A549 treated with RU486 at 1 μM for 4 hours (cell line): ENCODE measurements around the gene AUP1. TPM values are rescaled to one million over a fixed set of nuclear protein-coding genes. Genes with fewer than 3 reads are reported as not detected.

ENCODE experiments used
- total RNA-seq: library from RNA; stranded (reverse); fragments of 200-300 nt; extraction: Qiagen RNA extraction; gene quantifications from 5 replicates; pipeline ENCODE4 v1.2.3, GENCODE V29; 2022; ENCODE audit warnings: low read depth

The AUP1 gene, protein sequence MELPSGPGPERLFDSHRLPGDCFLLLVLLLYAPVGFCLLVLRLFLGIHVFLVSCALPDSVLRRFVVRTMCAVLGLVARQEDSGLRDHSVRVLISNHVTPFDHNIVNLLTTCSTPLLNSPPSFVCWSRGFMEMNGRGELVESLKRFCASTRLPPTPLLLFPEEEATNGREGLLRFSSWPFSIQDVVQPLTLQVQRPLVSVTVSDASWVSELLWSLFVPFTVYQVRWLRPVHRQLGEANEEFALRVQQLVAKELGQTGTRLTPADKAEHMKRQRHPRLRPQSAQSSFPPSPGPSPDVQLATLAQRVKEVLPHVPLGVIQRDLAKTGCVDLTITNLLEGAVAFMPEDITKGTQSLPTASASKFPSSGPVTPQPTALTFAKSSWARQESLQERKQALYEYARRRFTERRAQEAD
- total RNA-seq = 182 to 257 TPM (median 240 TPM) in 5 replicates

DNA sequence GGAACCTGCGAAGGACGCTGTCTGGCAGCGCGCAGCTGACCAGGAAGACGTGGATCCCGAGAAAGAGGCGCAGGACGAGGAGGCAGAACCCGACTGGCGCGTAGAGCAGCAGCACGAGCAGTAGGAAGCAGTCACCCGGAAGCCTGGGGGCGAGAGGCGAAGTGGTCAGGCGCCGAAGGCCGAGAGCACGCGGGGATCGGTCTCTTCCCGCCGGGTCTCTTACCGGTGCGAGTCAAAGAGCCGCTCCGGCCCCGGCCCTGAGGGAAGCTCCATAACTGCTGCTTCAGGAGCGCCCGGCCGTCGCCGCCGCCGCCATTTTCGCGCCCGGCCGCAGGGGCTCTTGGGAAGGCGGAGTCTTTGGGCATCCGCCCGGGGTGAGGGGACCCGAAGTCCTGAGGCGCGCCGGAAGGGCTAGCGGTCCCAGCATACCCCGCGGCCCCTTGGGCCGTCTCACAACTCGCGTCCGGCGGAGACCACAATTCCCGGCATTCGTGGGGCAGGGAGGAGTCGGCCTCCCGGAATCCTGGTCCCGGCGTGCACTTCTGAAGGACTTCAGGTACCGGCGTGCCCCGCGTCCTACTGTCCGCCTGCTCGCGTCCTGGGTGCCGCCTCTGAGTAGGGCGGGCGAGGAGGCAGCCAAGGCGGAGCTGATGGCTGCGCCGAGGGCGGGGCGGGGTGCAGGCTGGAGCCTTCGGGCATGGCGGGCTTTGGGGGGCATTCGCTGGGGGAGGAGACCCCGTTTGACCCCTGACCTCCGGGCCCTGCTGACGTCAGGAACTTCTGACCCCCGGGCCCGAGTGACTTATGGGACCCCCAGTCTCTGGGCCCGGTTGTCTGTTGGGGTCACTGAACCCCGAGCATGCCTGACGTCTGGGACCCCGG is at the start of gene AUP1, which contains the start of gene HTRA2:
AUP1 (minus strand) TSS at position 350 of the 882 bp plus-strand sequence; CDS start at position 273, 77 bp downstream.
HTRA2 (plus strand) TSS at position 577 of the 882 bp plus-strand sequence; CDS start at position 651, 74 bp downstream.

DNA sequence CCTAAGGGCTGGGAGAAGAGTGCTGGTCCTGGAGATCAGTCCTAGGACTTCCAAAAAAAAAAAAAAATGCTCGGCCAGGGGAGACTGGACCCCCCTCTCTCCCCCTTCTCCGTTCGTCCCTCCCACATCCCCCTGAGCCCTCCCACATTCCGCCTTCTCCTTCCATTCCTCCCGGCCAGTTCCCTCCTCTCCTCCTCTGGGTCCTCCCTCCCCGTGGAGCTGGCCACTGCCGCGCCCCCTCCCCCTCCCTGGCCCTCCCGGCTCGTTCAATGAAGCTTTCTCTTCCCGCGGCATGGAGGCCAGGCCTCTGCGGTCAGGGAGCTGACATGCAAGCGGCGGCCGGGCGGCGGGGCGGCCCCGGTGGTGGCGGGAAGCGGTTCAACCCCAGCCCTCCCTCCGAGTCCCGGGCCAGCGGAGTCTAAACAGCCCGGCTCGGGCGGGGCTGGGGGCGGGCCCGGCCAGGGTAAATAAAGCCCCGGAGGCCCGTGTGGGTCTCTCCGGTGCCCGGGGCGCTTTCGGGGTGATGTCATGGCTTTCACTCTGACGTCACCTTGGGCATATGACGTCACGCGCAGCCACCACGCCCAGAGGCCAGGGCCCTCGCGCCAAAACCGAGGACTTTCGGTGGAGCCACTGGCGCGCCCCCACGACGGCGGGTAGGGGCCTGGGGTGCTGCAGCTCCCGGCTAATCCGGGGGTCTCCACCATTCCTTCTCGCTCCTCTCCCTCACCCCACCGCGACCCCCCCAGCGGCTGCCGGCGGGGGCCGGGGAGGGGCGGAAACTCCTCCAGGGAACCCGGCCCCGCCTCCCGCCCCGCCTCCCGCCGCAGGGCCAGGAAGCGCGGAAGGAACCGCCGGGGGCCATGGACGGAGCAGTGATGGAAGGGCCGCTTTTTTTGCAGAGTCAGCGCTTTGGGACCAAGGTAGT is 24.6 kb upstream of the AUP1 start, which contains the start of the genes DOK1 and LOXL3:
DOK1 (plus strand) TSS at position 829 of the 928 bp plus-strand sequence; CDS start at position 864, 35 bp downstream.
LOXL3 (minus strand) TSS at position 51 of the 928 bp plus-strand sequence. CDS start 1,308 bp downstream, outside the sequence.

DNA sequence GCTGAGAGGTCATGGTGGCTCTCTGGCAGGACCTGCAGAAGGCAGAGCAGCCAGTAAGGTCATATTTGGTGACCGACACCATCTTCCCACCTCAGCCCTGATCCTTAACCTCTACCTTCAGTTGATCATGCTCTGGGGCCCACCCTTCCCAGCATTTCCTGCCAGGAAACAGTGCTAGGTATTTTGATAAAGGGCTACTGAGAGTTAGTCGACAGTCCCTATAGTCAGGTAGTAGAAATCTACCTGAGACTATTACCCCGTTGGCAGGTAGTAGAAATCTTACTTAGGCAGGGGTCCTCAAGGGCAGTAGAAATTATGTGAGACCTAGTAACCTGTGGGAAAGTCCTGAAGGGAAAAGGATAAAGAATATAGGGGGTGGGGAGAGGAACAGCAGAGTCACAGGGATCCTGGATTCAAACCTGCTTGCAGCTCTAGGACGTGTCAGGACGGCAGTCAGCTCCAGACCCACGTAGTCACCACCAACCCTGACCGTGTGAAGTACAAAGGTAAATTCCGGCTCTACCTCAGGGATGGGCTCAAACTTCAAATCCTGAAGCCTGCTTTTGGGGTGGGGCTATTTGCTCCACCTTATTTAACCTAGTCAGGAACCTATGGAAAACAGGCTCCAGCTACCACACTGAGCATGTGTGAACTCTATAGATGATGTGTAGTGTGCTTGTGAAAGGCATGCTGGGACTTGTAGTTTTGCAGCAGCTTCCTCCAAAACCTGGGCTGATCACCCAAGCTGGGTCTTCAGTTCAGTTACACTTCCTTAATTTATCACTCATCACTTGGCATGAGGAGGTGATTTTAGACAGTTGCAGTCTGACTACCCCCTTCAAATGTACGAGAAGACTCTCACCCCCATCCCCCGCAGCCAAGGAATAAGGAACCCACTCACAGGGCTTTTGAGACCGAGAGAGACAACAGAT is 3.5 kb downstream of the AUP1 start, which contains the start of gene DQX1:
DQX1 (minus strand) TSS at position 515 of the 932 bp plus-strand sequence; CDS start at position 13, 502 bp downstream.

DNA sequence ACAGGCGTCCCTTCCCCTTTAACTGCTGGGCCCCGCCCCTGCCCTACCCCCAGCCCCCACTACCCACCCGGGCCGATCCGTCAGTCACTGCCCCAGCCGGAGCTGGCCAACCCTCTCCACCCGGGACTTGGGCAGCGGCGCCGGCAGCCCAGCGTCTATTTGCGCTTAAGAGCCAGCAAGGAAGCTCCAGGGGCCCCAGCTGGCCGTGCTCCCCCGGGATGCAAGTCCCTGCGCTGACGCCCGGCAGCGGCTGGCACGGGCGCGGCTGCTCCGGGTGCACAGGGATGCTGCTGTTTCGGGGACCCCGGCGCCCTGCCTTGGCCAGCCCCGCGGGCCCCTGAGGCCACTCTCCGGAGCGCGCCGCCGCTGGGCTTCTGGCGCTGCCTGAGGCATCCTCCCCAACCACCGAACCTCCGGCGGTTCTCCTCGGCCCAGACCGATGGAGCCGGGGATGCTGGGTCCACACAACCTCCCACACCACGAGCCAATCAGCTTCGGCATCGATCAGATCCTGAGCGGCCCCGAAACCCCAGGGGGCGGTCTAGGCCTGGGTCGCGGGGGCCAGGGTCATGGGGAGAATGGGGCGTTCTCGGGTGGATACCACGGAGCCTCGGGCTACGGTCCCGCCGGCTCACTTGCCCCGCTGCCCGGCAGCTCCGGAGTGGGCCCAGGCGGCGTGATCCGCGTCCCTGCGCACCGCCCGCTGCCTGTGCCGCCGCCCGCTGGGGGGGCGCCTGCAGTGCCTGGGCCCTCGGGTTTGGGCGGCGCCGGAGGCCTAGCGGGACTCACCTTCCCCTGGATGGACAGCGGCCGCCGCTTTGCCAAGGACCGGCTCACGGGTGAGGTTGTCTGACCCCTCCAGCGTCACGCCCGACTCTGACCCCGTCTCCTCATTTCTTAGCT is 14.9 kb downstream of the AUP1 start, which contains the start of gene TLX2:
TLX2 (plus strand) TSS at position 83 of the 903 bp plus-strand sequence; CDS start at position 440, 357 bp downstream.

DNA sequence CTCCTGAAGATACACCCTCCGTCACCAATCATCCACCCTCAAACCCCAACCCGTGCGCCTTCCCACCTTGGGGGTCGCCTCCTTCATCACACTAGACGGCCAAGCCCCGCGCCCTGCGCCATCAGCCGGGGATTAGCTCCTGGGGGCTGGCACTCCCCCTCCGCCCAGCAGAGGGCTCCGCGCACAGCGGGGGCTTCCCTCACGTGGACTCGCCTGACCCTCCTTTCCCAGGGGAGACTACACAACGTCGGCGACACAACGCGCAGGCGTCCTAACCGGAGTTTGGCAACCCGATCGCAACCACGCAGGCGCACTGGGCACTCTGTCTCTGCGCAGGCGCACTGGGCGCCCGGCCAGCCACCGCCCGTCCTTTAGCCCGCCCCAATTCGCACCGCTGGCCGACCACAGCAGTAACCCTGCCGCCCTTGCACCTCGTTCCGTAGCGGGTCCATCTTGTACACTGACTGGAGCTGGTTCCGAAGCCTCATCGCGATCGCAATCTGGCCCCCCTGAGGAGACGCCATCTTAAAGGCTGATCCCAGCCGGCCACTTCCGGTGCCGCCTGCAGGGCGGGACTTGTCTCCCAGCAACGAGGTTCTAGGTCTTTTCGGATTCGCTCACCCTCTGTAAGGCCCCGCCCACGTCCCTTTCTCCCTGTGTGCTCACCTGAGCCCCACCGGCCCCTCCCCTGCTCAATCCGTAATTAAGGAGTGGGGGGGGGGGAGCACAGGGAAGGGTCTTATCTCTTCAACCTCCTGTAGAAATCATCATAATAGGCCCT is 22.2 kb downstream of the AUP1 start, which contains the start of gene PCGF1:
PCGF1 (minus strand) TSS at position 551 of the 781 bp plus-strand sequence; CDS start at position 524, 27 bp downstream.

DNA sequence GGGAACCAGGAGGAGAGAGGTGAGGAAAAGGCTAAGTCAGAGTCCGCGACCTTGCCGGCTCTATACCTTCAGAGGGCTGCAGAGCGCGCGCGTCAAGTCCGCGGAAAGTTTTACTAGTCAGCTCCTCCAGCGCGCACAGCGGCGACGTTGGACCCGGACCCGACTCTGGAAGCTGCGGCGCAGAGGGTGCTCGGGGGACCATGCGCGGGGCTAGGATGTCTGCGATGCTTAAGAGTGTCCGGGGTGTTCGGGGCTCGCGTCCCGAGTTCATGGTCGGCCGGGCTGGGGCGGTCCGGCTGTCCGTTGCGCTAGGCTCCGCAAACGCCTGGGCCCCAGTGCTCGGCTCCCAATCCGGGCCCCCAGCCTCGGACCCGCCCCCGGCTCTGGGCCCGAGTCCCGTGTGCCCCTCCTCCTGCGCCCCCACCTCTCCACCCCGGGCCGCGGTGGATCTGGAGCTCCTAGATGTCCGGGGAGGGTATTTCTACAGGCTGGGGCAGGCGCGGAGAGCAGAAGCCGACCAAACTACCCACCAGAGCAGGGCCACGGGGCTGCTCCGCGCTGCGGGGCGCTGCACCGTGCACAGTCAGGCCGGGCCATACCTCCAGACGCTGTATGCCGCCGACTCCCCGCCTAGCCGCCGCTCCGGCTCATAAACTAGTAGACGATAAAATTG is 30.1 kb downstream of the AUP1 start, which contains the start of gene LBX2:
LBX2 (minus strand) TSS at position 337 of the 673 bp plus-strand sequence; CDS start at position 271, 66 bp downstream.

DNA sequence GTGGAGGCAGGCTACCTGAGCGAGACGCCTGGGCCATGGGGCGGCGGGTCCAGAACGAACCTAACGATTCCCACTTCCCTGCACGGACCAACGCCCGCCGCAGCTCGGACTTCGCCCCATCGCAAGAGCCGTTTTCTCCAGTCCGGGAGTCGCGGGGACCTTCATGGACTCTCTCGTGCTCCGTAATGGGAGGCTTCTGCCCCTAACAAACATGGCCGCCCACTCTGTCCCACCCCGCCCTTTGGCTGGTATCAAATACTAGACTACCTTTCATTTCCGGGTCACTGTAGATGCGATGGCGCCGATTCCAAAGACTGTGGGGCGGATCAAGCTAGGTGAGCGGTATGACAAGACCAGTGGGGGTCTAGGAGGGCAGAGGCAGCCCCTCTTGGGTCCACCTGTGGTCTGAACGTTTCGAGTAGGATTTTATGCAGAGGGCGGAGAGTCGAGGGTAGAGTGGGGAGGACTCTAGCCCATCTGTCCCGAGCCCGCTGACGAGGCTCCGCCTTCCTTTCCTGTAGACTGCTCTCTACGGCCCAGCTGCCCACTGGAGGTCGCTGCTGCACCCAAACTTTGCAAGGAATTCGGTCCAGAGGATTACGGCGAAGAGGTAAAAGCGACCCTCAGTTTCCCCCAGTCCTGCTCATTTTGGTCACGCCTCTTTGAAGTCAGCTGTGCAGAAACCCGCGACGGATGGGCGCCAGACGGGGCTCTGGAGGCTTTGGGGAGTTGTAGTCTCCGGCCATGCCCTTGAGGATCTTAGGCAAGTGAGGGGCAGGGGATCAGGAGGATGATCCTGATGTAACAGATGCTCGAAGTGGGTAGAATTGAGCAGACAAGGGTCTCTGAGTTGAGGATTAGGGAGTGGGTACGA is 46.5 kb downstream of the AUP1 start, which contains the start of the genes CCDC142 and TTC31:
CCDC142 (minus strand) TSS at position 198 of the 874 bp plus-strand sequence; CDS start at position 37, 161 bp downstream.
TTC31 (plus strand) TSS at position 281 of the 874 bp plus-strand sequence; CDS start at position 296, 15 bp downstream.

Other genes starting within 250 kb of the AUP1 start
- gene SLC4A5, start 186.3 kb downstream of the AUP1 start, total RNA-seq = 0.17 to 0.68 TPM (median 0.43 TPM) in 5 replicates
- 104 to 150 TPM (median 150 TPM) in 5 replicates for gene DCTN1, start 149.4 kb downstream of the AUP1 start, total RNA-seq
- 1.9 to 3.5 TPM (median 3.2 TPM) in 5 replicates for gene C2orf81, start 108.1 kb downstream of the AUP1 start, total RNA-seq
- 68.3 to 88.0 TPM (median 87.1 TPM) in 5 replicates for gene WDR54, start 108.0 kb downstream of the AUP1 start, total RNA-seq
- gene RTKN, start 87.8 kb downstream of the AUP1 start, total RNA-seq = 18.7 to 29.5 TPM (median 22.1 TPM) in 5 replicates
- gene INO80B, start 74.6 kb downstream of the AUP1 start, total RNA-seq = 52.7 to 58.3 TPM (median 55.9 TPM) in 5 replicates
- gene WBP1, start 71.3 kb downstream of the AUP1 start, total RNA-seq = 44.9 to 90.5 TPM (median 83.9 TPM) in 5 replicates
- 39.9 to 51.2 TPM (median 49.7 TPM) in 5 replicates for gene MOGS, start 64.3 kb downstream of the AUP1 start, total RNA-seq
- gene MRPL53, start 57.0 kb downstream of the AUP1 start, total RNA-seq = 108 to 158 TPM (median 132 TPM) in 5 replicates
- 9.1 to 15.9 TPM (median 14.4 TPM) in 5 replicates for gene CCDC142, start 46.7 kb downstream of the AUP1 start, total RNA-seq
- 14.5 to 16.7 TPM (median 16.4 TPM) in 5 replicates for gene TTC31, start 46.6 kb downstream of the AUP1 start, total RNA-seq
- gene LBX2, start 30.1 kb downstream of the AUP1 start, total RNA-seq = 2.7 to 4.1 TPM (median 3.4 TPM) in 5 replicates
- gene PCGF1, start 22.0 kb downstream of the AUP1 start, total RNA-seq = 30.2 to 41.4 TPM (median 31.4 TPM) in 5 replicates
- 0.22 to 0.45 TPM (median 0.34 TPM) in 5 replicates for gene TLX2, start 15.3 kb downstream of the AUP1 start, total RNA-seq
- gene DQX1, start 3.5 kb downstream of the AUP1 start, total RNA-seq = 0.06 to 0.23 TPM (median 0.15 TPM) in 3 of 5 replicates, not detected in the others
- gene HTRA2, start 227 bp upstream of the AUP1 start, total RNA-seq = 31.3 to 40.6 TPM (median 40.0 TPM) in 5 replicates
- gene LOXL3, start 24.2 kb upstream of the AUP1 start, total RNA-seq = 0.14 to 0.66 TPM (median 0.25 TPM) in 5 replicates
- 4.2 to 6.3 TPM (median 5.4 TPM) in 5 replicates for gene DOK1, start 25.0 kb upstream of the AUP1 start, total RNA-seq
- gene M1AP, start 118.6 kb upstream of the AUP1 start, total RNA-seq = not detected in 5 replicates
- gene SEMA4F, start 124.5 kb upstream of the AUP1 start, total RNA-seq = 8.1 to 12.1 TPM (median 9.2 TPM) in 5 replicates